IPS-20b (cell line): ENCODE results near the gene SLC4A4.

ENCODE experiments used
- H3K27ac ChIP-seq: one replicate; pipeline ENCODE4 v1.5.1; 2013; ENCODE audit warnings: low read length
- H3K27me3 ChIP-seq: 2 replicates; pipeline ENCODE4 v1.6.1; 2013; ENCODE audit warnings: mild to moderate bottlenecking, low read length, inconsistent platforms; ENCODE audit not compliant: insufficient read depth
- H3K36me3 ChIP-seq: 2 replicates; pipeline ENCODE4 v1.6.1; 2013; ENCODE audit warnings: low read depth, mild to moderate bottlenecking, inconsistent platforms, low read length, moderate library complexity; ENCODE audit not compliant: insufficient read depth
- H3K4me1 ChIP-seq: 2 replicates; pipeline ENCODE4 v1.6.1; 2013; ENCODE audit warnings: mild to moderate bottlenecking, control low read depth, inconsistent platforms, low read length, moderate library complexity; ENCODE audit not compliant: insufficient read depth
- H3K4me3 ChIP-seq: 2 replicates; pipeline ENCODE4 v1.5.1; 2013; ENCODE audit warnings: mild to moderate bottlenecking, low read length, inconsistent platforms
- H3K9ac ChIP-seq: 2 replicates; pipeline ENCODE4 v1.6.1; 2013; ENCODE audit warnings: low read depth, mild to moderate bottlenecking, inconsistent platforms, low read length, moderate library complexity
- H3K9me3 ChIP-seq: 2 replicates; pipeline ENCODE4 v1.6.1; 2013; ENCODE audit warnings: mild to moderate bottlenecking, low read depth, low read length, inconsistent platforms; ENCODE audit not compliant: insufficient read depth

The SLC4A4 gene

GRCh38 chr4:71338846-71339593 lies at the start of gene SLC4A4:
TSS of gene SLC4A4 (plus strand) at chr4:71339020.
- Histone ChIP-seq H3K4me1 (no peaks in the 10 kb centered on the region), H3K27me3 (no peaks in the 10 kb centered on the region), H3K4me3 (no peak within 1 kb of the TSS), H3K9me3 (no peaks in the 10 kb centered on the region), H3K27ac (no peak within 1 kb of the TSS), H3K9ac (no peak within 1 kb of the TSS), H3K36me3 (no peaks in the 10 kb centered on the region)

DNA sequence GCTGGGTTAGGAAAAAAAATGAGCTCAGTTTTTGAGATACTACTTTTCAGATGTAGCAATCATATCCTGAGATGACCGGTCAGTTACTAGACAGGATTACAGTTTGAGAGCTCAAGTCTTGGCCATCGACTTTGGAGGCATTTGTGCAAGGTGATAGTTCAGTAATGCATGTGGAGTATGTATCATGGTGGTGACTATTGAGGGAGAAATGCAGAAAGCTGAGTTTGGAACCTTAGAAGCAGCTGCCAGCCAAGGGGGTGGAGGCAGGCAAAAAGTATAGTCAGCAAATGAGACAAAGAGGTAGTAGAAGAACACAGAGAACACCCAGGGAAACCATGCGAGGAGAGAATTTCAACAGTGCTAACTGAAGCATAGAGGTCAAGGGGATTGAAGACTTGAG lies 48.7 kb upstream of the SLC4A4 start:
- no peak overlapping the region for H3K9ac ChIP-seq
- H3K9me3 ChIP-seq = no peaks in the 10 kb centered on the region
- H3K4me3 ChIP-seq = no peak overlapping the region
- H3K27ac ChIP-seq = no peak overlapping the region
- no peaks in the 10 kb centered on the region for H3K4me1 ChIP-seq
- H3K36me3 ChIP-seq = no peaks in the 10 kb centered on the region
- H3K27me3 ChIP-seq = no peaks in the 10 kb centered on the region

GRCh38 chr4:71290476-71290875 lies 48.3 kb upstream of the SLC4A4 start:
- Histone ChIP-seq H3K9me3 (no peaks in the 10 kb centered on the region), H3K9ac (no peak overlapping the region), H3K36me3 (no peaks in the 10 kb centered on the region), H3K4me1 (no peaks in the 10 kb centered on the region), H3K27me3 (no peaks in the 10 kb centered on the region), H3K4me3 (no peak overlapping the region), H3K27ac (no peak overlapping the region)

- H3K4me3 ChIP-seq = no peak overlapping the region
- H3K36me3 ChIP-seq = no peaks in the 10 kb centered on the region
- H3K27me3 ChIP-seq = no peaks in the 10 kb centered on the region
- H3K9ac ChIP-seq = no peak overlapping the region
- H3K4me1 ChIP-seq = no peaks in the 10 kb centered on the region
- no peaks in the 10 kb centered on the region for H3K9me3 ChIP-seq
- H3K27ac ChIP-seq = no peak overlapping the region
Observed at GRCh38 chr4:71292228-71292627, 46.6 kb upstream of the SLC4A4 start.

DNA sequence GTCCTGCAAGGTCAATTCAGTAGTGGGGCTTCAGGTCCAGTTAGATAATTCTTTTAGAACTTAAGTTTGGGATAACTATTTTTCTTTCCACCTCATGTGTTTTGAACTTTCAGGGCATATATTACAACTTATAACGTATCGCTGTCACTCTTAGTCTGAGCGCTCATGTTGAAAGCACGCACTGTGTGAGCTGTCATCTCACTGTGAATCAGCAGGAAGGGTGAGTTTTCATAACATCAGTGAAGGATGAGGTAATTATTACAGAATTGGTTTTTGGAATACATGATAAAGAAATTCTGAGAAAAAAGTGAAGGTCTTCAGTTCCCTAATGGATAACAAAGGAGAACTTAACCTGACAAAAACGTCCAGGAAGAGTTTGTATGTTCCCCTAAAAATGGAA lies 45.1 kb upstream of the SLC4A4 start:
- no peaks in the 10 kb centered on the region for H3K4me1 ChIP-seq
- H3K4me3 ChIP-seq = no peak overlapping the region
- H3K9ac ChIP-seq = no peak overlapping the region
- no peaks in the 10 kb centered on the region for H3K36me3 ChIP-seq
- H3K27me3 ChIP-seq = no peaks in the 10 kb centered on the region
- no peak overlapping the region for H3K27ac ChIP-seq
- H3K9me3 ChIP-seq = no peaks in the 10 kb centered on the region

DNA sequence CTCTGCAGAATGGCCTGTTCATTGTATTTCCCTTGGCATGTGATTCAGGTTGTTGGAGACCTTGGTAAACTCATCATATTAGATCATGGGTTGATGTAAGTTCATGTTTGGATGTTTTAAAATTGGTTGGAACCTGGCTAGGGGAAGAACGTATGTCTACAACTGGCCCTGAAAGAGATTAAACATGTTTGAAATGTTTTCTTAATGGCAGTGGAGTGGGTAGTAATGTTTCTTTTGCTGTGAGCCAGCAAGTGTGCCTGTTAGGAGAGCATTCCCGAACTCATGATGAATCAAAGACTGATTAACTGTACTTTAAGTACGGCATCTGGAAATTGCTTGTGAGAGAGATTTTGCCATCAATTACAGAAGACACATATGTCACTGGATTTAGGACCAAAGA lies 44.5 kb upstream of the SLC4A4 start:
- no peak overlapping the region for H3K4me3 ChIP-seq
- H3K27ac ChIP-seq = no peak overlapping the region
- H3K9ac ChIP-seq = no peak overlapping the region
- no peaks in the 10 kb centered on the region for H3K4me1 ChIP-seq
- no peaks in the 10 kb centered on the region for H3K27me3 ChIP-seq
- H3K36me3 ChIP-seq = no peaks in the 10 kb centered on the region
- H3K9me3 ChIP-seq = no peaks in the 10 kb centered on the region

DNA sequence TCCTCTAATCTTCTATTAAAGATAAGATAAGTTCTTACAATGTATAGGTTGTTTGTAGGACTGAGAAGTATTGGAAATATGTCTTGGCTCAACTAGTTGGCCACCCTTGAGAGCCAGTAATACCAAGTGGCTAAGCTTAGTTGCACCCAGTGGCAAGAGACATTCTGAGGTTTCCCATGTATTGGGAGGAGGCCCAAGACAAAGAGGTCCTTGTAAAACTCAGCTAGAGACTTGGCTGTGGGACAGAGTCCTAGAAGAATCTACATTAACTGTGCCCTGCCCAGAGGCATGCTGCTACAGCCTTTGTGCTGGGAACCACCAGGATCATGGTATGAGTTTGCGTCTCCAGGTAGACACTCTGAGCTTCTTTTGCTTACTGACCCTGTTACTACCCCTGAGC lies 41.9 kb upstream of the SLC4A4 start:
- Histone ChIP-seq H3K4me1 (no peaks in the 10 kb centered on the region), H3K27me3 (no peaks in the 10 kb centered on the region), H3K9ac (no peak overlapping the region), H3K36me3 (no peaks in the 10 kb centered on the region), H3K4me3 (no peak overlapping the region), H3K27ac (no peak overlapping the region), H3K9me3 (no peaks in the 10 kb centered on the region)

DNA sequence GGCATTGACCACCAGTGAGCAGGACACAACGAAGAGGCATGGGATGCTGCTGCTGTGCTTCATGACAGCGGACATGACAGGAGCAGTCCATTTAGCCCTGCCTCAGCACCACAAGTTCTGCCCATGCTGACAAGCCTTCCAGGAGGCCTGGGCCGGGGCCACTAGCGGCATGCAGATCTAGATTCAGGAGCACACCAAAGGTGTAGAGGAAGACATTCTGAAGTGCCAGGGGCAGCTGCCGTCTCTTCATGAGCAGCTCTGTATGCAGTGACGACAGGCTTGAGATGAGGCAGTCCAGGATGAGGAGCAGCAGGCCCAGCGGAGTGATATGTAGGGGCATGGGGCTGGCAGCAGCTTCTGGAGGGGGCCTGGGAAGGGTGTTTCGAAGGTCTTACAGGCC lies 38.5 kb upstream of the SLC4A4 start:
- Histone ChIP-seq H3K27ac (no peak overlapping the region), H3K27me3 (no peaks in the 10 kb centered on the region), H3K4me1 (peaks cover 24% of the 10 kb centered on the region)

DNA sequence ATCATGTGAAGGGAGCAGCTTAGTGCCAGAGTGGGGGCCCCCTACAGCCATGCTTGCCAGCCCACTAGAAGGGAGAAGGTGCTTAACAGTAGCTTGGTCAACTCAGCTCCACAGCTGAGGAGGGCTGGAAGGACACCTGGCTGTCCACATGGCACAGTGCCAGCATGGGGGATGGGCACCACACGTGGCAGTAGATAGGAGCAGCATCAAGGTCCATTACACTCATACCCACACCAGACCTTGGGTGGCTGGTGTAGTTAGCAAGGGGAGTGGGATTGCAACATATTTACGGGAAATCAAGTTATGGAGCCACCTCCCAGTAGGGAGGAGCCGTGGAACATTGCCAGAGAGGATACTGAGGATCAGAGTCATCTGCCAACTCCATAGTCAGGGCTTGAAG lies 37.9 kb upstream of the SLC4A4 start:
- H3K4me1 ChIP-seq = peaks cover 24% of the 10 kb centered on the region
- H3K27ac ChIP-seq = no peak overlapping the region
- no peak overlapping the region for H3K4me3 ChIP-seq
- H3K9ac ChIP-seq = no peak overlapping the region
- H3K27me3 ChIP-seq = no peaks in the 10 kb centered on the region
- H3K36me3 ChIP-seq = no peaks in the 10 kb centered on the region
- no peaks in the 10 kb centered on the region for H3K9me3 ChIP-seq

More for the DNA sequence above, 38.5 kb upstream of the SLC4A4 start:
- Histone ChIP-seq H3K9ac (no peak overlapping the region), H3K4me3 (no peak overlapping the region), H3K9me3 (no peaks in the 10 kb centered on the region), H3K36me3 (no peaks in the 10 kb centered on the region)

DNA sequence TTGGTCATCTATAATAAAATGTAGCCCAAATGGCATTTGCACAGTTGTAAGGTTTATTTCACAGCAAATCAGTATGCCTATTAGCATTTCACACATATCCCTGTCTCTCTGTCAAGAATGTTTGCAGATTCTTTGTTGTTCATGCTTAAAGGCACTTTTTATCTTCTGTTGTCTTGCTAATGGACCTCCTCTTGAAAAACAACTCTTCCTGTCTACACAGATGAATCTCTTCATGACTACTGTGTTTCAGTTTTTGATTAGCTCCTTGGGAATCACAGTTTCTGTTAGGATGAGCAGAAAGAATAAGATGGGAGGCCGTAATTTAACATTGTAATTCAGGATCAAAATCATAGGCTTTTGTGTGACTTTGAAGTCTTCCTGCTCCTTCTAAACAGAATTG lies 35.5 kb upstream of the SLC4A4 start:
- Histone ChIP-seq H3K27me3 (no peaks in the 10 kb centered on the region), H3K4me3 (no peak overlapping the region), H3K36me3 (no peaks in the 10 kb centered on the region), H3K9ac (no peak overlapping the region), H3K27ac (no peak overlapping the region), H3K4me1 (peaks cover 24% of the 10 kb centered on the region), H3K9me3 (no peaks in the 10 kb centered on the region)

GRCh38 chr4:71303850-71304249 lies 35.0 kb upstream of the SLC4A4 start:
- Histone ChIP-seq H3K27ac (no peak overlapping the region), H3K9me3 (no peaks in the 10 kb centered on the region), H3K4me3 (no peak overlapping the region), H3K4me1 (peaks cover 24% of the 10 kb centered on the region), H3K27me3 (no peaks in the 10 kb centered on the region), H3K9ac (no peak overlapping the region), H3K36me3 (no peaks in the 10 kb centered on the region)

- Histone ChIP-seq H3K36me3 (no peaks in the 10 kb centered on the region), H3K4me1 (peaks cover 24% of the 10 kb centered on the region), H3K9me3 (no peaks in the 10 kb centered on the region), H3K4me3 (no peak overlapping the region), H3K27me3 (no peaks in the 10 kb centered on the region), H3K27ac (no peak overlapping the region), H3K9ac (no peak overlapping the region)
Observed at GRCh38 chr4:71304289-71304850, 34.5 kb upstream of the SLC4A4 start.
